Neural crest cell (in vitro differentiated cells): ENCODE data around the gene TFRC. TPM values are rescaled to one million over a fixed set of nuclear protein-coding genes. Genes with fewer than 3 reads are reported as not detected.
"Not testable (repeated sequence)": the region's sequence is repeated elsewhere in the genome, so short reads cannot be mapped to it uniquely, and the experiment has no call there.

Experiments used
- DNase-seq: peaks from one replicate; pipeline ENCODE4 v3.0.0; 2021; ENCODE audit warnings: low read depth, mixed read lengths, low spot score
- H3K27ac Mint-ChIP-seq: one replicate; pipeline ENCODE4 v1.8.0; 2021; ENCODE audit warnings: mild to moderate bottlenecking, mixed read lengths; ENCODE audit not compliant: unreplicated experiment
- H3K27me3 Mint-ChIP-seq: 2 replicates; pipeline ENCODE4 v1.8.0; 2021; ENCODE audit warnings: low read depth, mild to moderate bottlenecking, mixed read lengths
- H3K36me3 Mint-ChIP-seq: 2 replicates; pipeline ENCODE4 v1.8.0; 2021; ENCODE audit warnings: low read depth, mild to moderate bottlenecking, mixed read lengths
- H3K4me1 Mint-ChIP-seq: 2 replicates; pipeline ENCODE4 v1.8.0; 2021; ENCODE audit warnings: mixed read lengths
- H3K4me3 Mint-ChIP-seq: one replicate; pipeline ENCODE4 v1.8.0; 2021; ENCODE audit warnings: mild to moderate bottlenecking, mixed read lengths
- H3K9me3 Mint-ChIP-seq: 2 replicates; pipeline ENCODE4 v1.8.0; 2021; ENCODE audit warnings: mixed read lengths
- CTCF ChIP-seq: fragments of 200-600 bp; sonication (generic); conservative IDR thresholded peaks from 2 replicates; pipeline ENCODE4 v1.5.0; 2021; ENCODE audit warnings: antibody characterized with exemption, mild to moderate bottlenecking
- total RNA-seq: library from RNA; stranded (reverse); gene quantifications from 2 replicates; pipeline ENCODE4 v1.2.1, GENCODE V29; 2021

TFRC gene
- total RNA-seq, 1 donor from 2014 or later, result 84.4 TPM

- Mint-ChIP-seq H3K9me3 (no peaks in the 10 kb centered on the region), H3K27me3 (peaks cover 12% of the 10 kb centered on the region), H3K4me3 (no peak overlapping the region), H3K36me3 (no peaks in the 10 kb centered on the region), H3K4me1 (no peaks in the 10 kb centered on the region), H3K27ac (no peak overlapping the region)
- TF ChIP-seq CTCF, result no peak
- DNase-seq, result no peak
Measured at GRCh38 chr3:196020373-196020772, 61.5 kb downstream of the TFRC start.

- H3K4me3 Mint-ChIP-seq, H3K36me3 Mint-ChIP-seq, DNase-seq, H3K9me3 Mint-ChIP-seq, H3K4me1 Mint-ChIP-seq, H3K27ac Mint-ChIP-seq: not testable (repeated sequence)
- peaks cover 12% of the 10 kb centered on the region for H3K27me3 Mint-ChIP-seq
Measured at GRCh38 chr3:196019576-196019975, 62.3 kb downstream of the TFRC start.

GRCh38 chr3:196018159-196018558 is 63.7 kb downstream of the TFRC start:
- H3K4me1 Mint-ChIP-seq, H3K9me3 Mint-ChIP-seq, DNase-seq, H3K27ac Mint-ChIP-seq, H3K4me3 Mint-ChIP-seq, H3K36me3 Mint-ChIP-seq: not testable (repeated sequence)
- H3K27me3 Mint-ChIP-seq, result peaks cover 12% of the 10 kb centered on the region

GRCh38 chr3:196016485-196016884 is 65.4 kb downstream of the TFRC start:
- Mint-ChIP-seq H3K36me3 (no peaks in the 10 kb centered on the region), H3K27me3 (peaks cover 12% of the 10 kb centered on the region), H3K27ac (no peak overlapping the region), H3K9me3 (peaks cover 4% of the 10 kb centered on the region), H3K4me3 (no peak overlapping the region), H3K4me1 (no peaks in the 10 kb centered on the region)
- no peak for DNase-seq
- TF ChIP-seq CTCF, result no peak

GRCh38 chr3:196016059-196016458 is 65.8 kb downstream of the TFRC start:
- no peak for TF ChIP-seq CTCF
- Mint-ChIP-seq H3K4me3 (no peak overlapping the region), H3K27me3 (peaks cover 9% of the 10 kb centered on the region), H3K36me3 (no peaks in the 10 kb centered on the region), H3K9me3 (peaks cover 4% of the 10 kb centered on the region), H3K27ac (no peak overlapping the region), H3K4me1 (no peaks in the 10 kb centered on the region)
- DNase-seq, result no peak

GRCh38 chr3:196013587-196014487 is 68.1 kb downstream of the TFRC start:
- Mint-ChIP-seq H3K4me3 (no peak overlapping the region), H3K27ac (no peak overlapping the region), H3K27me3 (peaks cover 9% of the 10 kb centered on the region), H3K9me3 (peaks cover 4% of the 10 kb centered on the region), H3K4me1 (no peaks in the 10 kb centered on the region), H3K36me3 (peaks cover 4% of the 10 kb centered on the region)
- DNase-seq, result no peak
- TF ChIP-seq CTCF, result no peak
